ENCODE measurements around the gene NCOR2.

DNA sequence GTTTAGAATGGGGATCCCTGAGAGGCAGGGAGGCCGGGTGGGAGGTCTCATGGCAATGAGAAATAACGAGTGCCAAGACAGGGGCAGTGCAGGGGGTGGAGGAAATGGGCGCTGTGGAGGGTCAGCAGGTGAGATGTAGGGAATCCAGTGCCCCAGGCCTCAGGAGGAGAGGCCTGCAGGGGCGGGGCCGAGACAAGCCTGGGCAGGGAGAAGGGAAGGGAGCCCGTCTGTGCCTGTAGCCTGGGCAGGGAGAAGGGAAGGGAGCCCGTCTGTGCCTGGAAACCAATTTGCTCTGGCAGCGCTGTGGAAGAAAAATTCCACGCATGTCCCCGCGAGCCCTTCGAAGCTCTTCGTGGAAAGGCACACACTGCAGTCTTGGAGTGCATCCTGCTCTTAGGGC lies 10.6 kb upstream of the NCOR2 start:
- TF ChIP-seq JUND (IDR thresholded peaks at IDR 0.05): no peak
- TF ChIP-seq, protein P1, sequence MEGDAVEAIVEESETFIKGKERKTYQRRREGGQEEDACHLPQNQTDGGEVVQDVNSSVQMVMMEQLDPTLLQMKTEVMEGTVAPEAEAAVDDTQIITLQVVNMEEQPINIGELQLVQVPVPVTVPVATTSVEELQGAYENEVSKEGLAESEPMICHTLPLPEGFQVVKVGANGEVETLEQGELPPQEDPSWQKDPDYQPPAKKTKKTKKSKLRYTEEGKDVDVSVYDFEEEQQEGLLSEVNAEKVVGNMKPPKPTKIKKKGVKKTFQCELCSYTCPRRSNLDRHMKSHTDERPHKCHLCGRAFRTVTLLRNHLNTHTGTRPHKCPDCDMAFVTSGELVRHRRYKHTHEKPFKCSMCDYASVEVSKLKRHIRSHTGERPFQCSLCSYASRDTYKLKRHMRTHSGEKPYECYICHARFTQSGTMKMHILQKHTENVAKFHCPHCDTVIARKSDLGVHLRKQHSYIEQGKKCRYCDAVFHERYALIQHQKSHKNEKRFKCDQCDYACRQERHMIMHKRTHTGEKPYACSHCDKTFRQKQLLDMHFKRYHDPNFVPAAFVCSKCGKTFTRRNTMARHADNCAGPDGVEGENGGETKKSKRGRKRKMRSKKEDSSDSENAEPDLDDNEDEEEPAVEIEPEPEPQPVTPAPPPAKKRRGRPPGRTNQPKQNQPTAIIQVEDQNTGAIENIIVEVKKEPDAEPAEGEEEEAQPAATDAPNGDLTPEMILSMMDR (IDR thresholded peaks at IDR 0.05 in 2 of 3, conservative IDR thresholded peaks at IDR 0.05 in 1 of 3; ENCODE audit: borderline replicate concordance in 1 of 3, insufficient read depth in 1 of 3, low read depth in 2 of 3, low read length in 2 of 3): no peak
- TF ChIP-seq EZH2phosphoT487 (IDR thresholded peaks at IDR 0.05; ENCODE audit: borderline replicate concordance): no peak
- TF ChIP-seq SIN3A (IDR thresholded peaks at IDR 0.05; ENCODE audit: low read depth): no peak
- no peak for TF ChIP-seq RAD21 (IDR thresholded peaks at IDR 0.05; ENCODE audit: low read depth)

Measured in HCT116 (cell line).